ENCODE measurements around the gene LGALS7. TPM values are rescaled to one million over a fixed set of nuclear protein-coding genes. Genes with fewer than 3 reads are reported as not detected.

Gene LGALS7
- polyA plus RNA-seq, 1 donor from 2014 or later = not detected

DNA sequence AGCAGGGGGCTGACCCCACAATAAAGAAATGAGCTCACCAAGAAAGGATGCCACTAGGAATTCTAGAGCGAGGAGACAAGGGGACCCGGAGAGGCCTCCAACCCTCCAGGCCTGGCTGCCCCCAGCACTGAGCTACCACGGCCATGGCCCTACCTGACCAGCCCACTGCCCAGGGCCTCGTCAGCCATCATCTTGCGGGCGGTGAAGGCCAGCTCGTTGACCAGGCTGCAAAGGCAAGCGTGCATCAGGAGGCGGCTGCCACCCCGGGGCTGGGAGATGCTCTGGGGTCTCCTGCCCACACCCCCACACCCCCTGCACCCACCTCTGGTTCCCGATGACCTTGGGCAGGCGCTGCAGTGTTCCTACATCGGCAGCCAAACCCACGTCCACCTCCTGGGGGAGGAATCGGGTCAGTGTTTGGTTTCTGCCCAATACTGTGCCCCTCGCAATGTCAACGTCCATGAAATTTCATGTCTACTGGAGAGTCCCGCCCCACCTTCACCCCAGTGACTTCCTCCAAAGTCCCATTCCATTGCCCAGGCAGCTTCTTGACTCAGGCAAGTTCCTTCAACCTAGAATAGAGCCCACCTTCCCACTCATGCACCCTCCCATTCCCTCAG, 42.9 kb upstream of the LGALS7 start:
- H3K9me3 ChIP-seq (ENCODE audit: low read length) = no peaks in the 10 kb centered on the region
- H3K27ac ChIP-seq (ENCODE audit: low read length) = no peak overlapping the region
- TF ChIP-seq, protein P1, sequence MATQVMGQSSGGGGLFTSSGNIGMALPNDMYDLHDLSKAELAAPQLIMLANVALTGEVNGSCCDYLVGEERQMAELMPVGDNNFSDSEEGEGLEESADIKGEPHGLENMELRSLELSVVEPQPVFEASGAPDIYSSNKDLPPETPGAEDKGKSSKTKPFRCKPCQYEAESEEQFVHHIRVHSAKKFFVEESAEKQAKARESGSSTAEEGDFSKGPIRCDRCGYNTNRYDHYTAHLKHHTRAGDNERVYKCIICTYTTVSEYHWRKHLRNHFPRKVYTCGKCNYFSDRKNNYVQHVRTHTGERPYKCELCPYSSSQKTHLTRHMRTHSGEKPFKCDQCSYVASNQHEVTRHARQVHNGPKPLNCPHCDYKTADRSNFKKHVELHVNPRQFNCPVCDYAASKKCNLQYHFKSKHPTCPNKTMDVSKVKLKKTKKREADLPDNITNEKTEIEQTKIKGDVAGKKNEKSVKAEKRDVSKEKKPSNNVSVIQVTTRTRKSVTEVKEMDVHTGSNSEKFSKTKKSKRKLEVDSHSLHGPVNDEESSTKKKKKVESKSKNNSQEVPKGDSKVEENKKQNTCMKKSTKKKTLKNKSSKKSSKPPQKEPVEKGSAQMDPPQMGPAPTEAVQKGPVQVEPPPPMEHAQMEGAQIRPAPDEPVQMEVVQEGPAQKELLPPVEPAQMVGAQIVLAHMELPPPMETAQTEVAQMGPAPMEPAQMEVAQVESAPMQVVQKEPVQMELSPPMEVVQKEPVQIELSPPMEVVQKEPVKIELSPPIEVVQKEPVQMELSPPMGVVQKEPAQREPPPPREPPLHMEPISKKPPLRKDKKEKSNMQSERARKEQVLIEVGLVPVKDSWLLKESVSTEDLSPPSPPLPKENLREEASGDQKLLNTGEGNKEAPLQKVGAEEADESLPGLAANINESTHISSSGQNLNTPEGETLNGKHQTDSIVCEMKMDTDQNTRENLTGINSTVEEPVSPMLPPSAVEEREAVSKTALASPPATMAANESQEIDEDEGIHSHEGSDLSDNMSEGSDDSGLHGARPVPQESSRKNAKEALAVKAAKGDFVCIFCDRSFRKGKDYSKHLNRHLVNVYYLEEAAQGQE (IDR thresholded peaks at IDR 0.05; ENCODE audit: borderline replicate concordance) = no peak
- TF ChIP-seq EZH2 (IDR thresholded peaks at IDR 0.05; ENCODE audit: borderline replicate concordance, insufficient read depth, low read length, poor library complexity, severe bottlenecking) (no peak), EP300 (conservative IDR thresholded peaks at IDR 0.05; ENCODE audit: poor library complexity, severe bottlenecking) (no peak), TAF1 (IDR thresholded peaks at IDR 0.05; ENCODE audit: low read depth) (no peak), MXI1 (conservative IDR thresholded peaks at IDR 0.05; ENCODE audit: poor library complexity, severe bottlenecking) (no peak), POLR2AphosphoS5 (IDR thresholded peaks at IDR 0.05) (no peak), RAD21 (conservative IDR thresholded peaks at IDR 0.05) (no peak), SMC3 (conservative IDR thresholded peaks at IDR 0.05; ENCODE audit: poor library complexity) (no peak)
- TF ChIP-seq, protein P2, sequence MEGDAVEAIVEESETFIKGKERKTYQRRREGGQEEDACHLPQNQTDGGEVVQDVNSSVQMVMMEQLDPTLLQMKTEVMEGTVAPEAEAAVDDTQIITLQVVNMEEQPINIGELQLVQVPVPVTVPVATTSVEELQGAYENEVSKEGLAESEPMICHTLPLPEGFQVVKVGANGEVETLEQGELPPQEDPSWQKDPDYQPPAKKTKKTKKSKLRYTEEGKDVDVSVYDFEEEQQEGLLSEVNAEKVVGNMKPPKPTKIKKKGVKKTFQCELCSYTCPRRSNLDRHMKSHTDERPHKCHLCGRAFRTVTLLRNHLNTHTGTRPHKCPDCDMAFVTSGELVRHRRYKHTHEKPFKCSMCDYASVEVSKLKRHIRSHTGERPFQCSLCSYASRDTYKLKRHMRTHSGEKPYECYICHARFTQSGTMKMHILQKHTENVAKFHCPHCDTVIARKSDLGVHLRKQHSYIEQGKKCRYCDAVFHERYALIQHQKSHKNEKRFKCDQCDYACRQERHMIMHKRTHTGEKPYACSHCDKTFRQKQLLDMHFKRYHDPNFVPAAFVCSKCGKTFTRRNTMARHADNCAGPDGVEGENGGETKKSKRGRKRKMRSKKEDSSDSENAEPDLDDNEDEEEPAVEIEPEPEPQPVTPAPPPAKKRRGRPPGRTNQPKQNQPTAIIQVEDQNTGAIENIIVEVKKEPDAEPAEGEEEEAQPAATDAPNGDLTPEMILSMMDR (IDR thresholded peaks at IDR 0.05; ENCODE audit: poor library complexity, severe bottlenecking) = no peak
- H3F3A ChIP-seq (ENCODE audit: insufficient read depth, low read length, poor library complexity, severe bottlenecking) = no peaks in the 10 kb centered on the region
- no peak overlapping the region for H3K9ac ChIP-seq (ENCODE audit: low read length)
- H3K9me2 ChIP-seq (ENCODE audit: insufficient read depth, low read length) = no peaks in the 10 kb centered on the region
- H3K27me3 ChIP-seq (ENCODE audit: insufficient read depth, low read depth, low read length) = no peaks in the 10 kb centered on the region
- H2AFZ ChIP-seq (ENCODE audit: low read depth, low read length) = no peak overlapping the region
- no peaks in the 10 kb centered on the region for H3K79me2 ChIP-seq (replicated peaks; ENCODE audit: insufficient read depth, low read length)
- H4K20me1 ChIP-seq (ENCODE audit: insufficient read depth) = no peaks in the 10 kb centered on the region
- no peaks in the 10 kb centered on the region for H3K36me3 ChIP-seq (ENCODE audit: insufficient read depth, low read length)
- H3K4me2 ChIP-seq (ENCODE audit: low read length) = no peak overlapping the region
- H3K4me3 ChIP-seq (ENCODE audit: low read length) = no peak overlapping the region

DNA sequence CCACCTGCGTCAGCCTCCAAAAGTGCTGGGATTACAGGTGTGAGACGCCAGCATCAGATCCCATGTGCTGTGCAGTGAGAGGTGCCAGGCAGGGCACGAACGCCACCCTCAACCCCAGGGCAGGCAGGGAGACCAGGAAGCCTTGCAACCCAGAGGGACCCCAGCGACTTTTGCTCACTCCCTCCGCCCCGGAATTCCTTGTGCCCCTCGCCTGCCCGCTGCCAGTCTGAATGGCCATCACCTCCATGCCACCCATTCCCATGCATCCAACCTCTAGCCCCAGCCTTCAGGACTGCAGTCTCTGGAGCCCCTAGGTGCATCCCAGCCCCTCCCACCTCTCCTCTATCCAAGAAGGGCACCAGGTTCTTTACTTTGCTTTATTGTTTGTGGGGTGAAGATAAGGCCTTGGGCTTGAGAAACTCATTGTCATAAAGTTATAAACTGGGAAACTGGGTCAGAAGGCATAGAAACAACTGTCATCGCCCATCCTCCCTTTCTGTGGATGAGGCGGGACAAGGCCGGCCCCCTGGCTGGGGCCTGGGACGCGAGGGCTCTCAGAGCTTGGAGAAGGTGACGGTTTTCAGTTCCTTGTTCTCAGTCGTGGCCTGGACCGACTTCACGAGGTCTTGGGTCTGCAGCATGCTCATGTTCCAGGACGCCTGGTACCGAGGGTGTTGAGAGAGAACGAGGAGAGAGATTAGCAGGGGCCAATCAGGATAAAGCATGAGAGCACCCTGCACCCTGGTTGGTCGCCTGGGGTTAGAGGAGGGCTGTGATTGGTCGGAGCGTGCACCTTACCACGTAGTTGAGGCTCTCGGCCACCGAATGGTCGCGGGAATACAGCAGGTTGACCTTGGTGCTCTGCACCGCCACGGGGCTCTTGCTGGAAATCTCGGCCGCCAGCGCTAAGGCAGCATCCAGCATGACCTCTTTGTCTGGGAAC, 42.0 kb upstream of the LGALS7 start:
- no peaks in the 10 kb centered on the region for H4K20me1 ChIP-seq (ENCODE audit: insufficient read depth)
- H2AFZ ChIP-seq (ENCODE audit: low read depth, low read length) = no peak overlapping the region
- no peaks in the 10 kb centered on the region for H3K27me3 ChIP-seq (ENCODE audit: insufficient read depth, low read depth, low read length)
- no peaks in the 10 kb centered on the region for H3K79me2 ChIP-seq (replicated peaks; ENCODE audit: insufficient read depth, low read length)
- no peak overlapping the region for H3K27ac ChIP-seq (ENCODE audit: low read length)
- TF ChIP-seq POLR2AphosphoS5 (IDR thresholded peaks at IDR 0.05) = no peak
- no peak for TF ChIP-seq RAD21 (conservative IDR thresholded peaks at IDR 0.05)
- no peak for TF ChIP-seq EZH2 (IDR thresholded peaks at IDR 0.05; ENCODE audit: borderline replicate concordance, insufficient read depth, low read length, poor library complexity, severe bottlenecking)
- no peak for TF ChIP-seq MXI1 (conservative IDR thresholded peaks at IDR 0.05; ENCODE audit: poor library complexity, severe bottlenecking)
- no peak for TF ChIP-seq SMC3 (conservative IDR thresholded peaks at IDR 0.05; ENCODE audit: poor library complexity)
- TF ChIP-seq, protein P1 (IDR thresholded peaks at IDR 0.05; ENCODE audit: borderline replicate concordance) = no peak
- TF ChIP-seq TAF1 (IDR thresholded peaks at IDR 0.05; ENCODE audit: low read depth) = no peak
- TF ChIP-seq, protein P2 (IDR thresholded peaks at IDR 0.05; ENCODE audit: poor library complexity, severe bottlenecking) = no peak
- no peak for TF ChIP-seq EP300 (conservative IDR thresholded peaks at IDR 0.05; ENCODE audit: poor library complexity, severe bottlenecking)
- H3K9me2 ChIP-seq (ENCODE audit: insufficient read depth, low read length) = no peaks in the 10 kb centered on the region
- H3K9ac ChIP-seq (ENCODE audit: low read length) = no peak overlapping the region
- no peaks in the 10 kb centered on the region for H3F3A ChIP-seq (ENCODE audit: insufficient read depth, low read length, poor library complexity, severe bottlenecking)
- no peak overlapping the region for H3K4me3 ChIP-seq (ENCODE audit: low read length)
- no peak overlapping the region for H3K4me2 ChIP-seq (ENCODE audit: low read length)
- no peaks in the 10 kb centered on the region for H3K9me3 ChIP-seq (ENCODE audit: low read length)
- no peaks in the 10 kb centered on the region for H3K36me3 ChIP-seq (ENCODE audit: insufficient read depth, low read length)

Data from neural cell (in vitro differentiated cells).